ENCODE data around the gene ANKRD17.

ANKRD17 gene

GRCh38 chr4:73053076-73053475, 205.5 kb downstream of the ANKRD17 start:
- no peaks in the 10 kb centered on the region for H3K9me3 Mint-ChIP-seq
- H3K4me1 Mint-ChIP-seq (ENCODE audit: low read depth) = peaks cover 19% of the 10 kb centered on the region
- no peak overlapping the region for H3K4me3 Mint-ChIP-seq
- no peak overlapping the region for H3K27ac Mint-ChIP-seq
- H3K27me3 Mint-ChIP-seq = no peaks in the 10 kb centered on the region
- peaks cover 36% of the 10 kb centered on the region for H3K36me3 Mint-ChIP-seq (ENCODE audit: low read depth)

- Mint-ChIP-seq H3K9me3 (no peaks in the 10 kb centered on the region), H3K4me3 (no peak overlapping the region), H3K36me3 (ENCODE audit: low read depth) (peaks cover 31% of the 10 kb centered on the region), H3K4me1 (ENCODE audit: low read depth) (peaks cover 17% of the 10 kb centered on the region), H3K27ac (no peak overlapping the region), H3K27me3 (no peaks in the 10 kb centered on the region)
These were observed 207.0 kb downstream of the ANKRD17 start for GRCh38 chr4:73051625-73052024.

GRCh38 chr4:73045879-73046278, 212.7 kb downstream of the ANKRD17 start:
- Mint-ChIP-seq H3K27me3 (no peaks in the 10 kb centered on the region), H3K36me3 (ENCODE audit: low read depth) (peaks cover 4% of the 10 kb centered on the region), H3K9me3 (no peaks in the 10 kb centered on the region)

GRCh38 chr4:73037057-73037456, 221.5 kb downstream of the ANKRD17 start:
- Mint-ChIP-seq H3K27me3 (peaks cover 7% of the 10 kb centered on the region), H3K27ac (peak overlapping the region; percentile 86), H3K4me1 (ENCODE audit: low read depth) (peaks cover 30% of the 10 kb centered on the region)

More at GRCh38 chr4:73045879-73046278, 212.7 kb downstream of the ANKRD17 start:
- H3K4me1 Mint-ChIP-seq (ENCODE audit: low read depth) = no peaks in the 10 kb centered on the region
- no peak overlapping the region for H3K27ac Mint-ChIP-seq
- no peak overlapping the region for H3K4me3 Mint-ChIP-seq

GRCh38 chr4:73036123-73036522, 222.5 kb downstream of the ANKRD17 start:
- Mint-ChIP-seq H3K9me3 (peaks cover 12% of the 10 kb centered on the region), H3K27ac (peak overlapping the region; percentile 86), H3K36me3 (ENCODE audit: low read depth) (peaks cover 9% of the 10 kb centered on the region), H3K4me1 (ENCODE audit: low read depth) (peaks cover 30% of the 10 kb centered on the region), H3K27me3 (peaks cover 7% of the 10 kb centered on the region), H3K4me3 (peak overlapping the region; percentile 33)

More at GRCh38 chr4:73037057-73037456, 221.5 kb downstream of the ANKRD17 start:
- peaks cover 12% of the 10 kb centered on the region for H3K9me3 Mint-ChIP-seq
- H3K36me3 Mint-ChIP-seq (ENCODE audit: low read depth) = peaks cover 9% of the 10 kb centered on the region
- peak overlapping the region; percentile 11 for H3K4me3 Mint-ChIP-seq

- peaks cover 12% of the 10 kb centered on the region for H3K9me3 Mint-ChIP-seq
- peaks cover 9% of the 10 kb centered on the region for H3K36me3 Mint-ChIP-seq (ENCODE audit: low read depth)
- no peak overlapping the region for H3K4me3 Mint-ChIP-seq
- peaks cover 30% of the 10 kb centered on the region for H3K4me1 Mint-ChIP-seq (ENCODE audit: low read depth)
- peaks cover 7% of the 10 kb centered on the region for H3K27me3 Mint-ChIP-seq
- peak overlapping the region; percentile 5 for H3K27ac Mint-ChIP-seq
These were observed 223.7 kb downstream of the ANKRD17 start for GRCh38 chr4:73034896-73035295.

GRCh38 chr4:73028621-73029020, 230.0 kb downstream of the ANKRD17 start:
- Mint-ChIP-seq H3K27me3 (peaks cover 4% of the 10 kb centered on the region), H3K9me3 (no peaks in the 10 kb centered on the region), H3K36me3 (ENCODE audit: low read depth) (no peaks in the 10 kb centered on the region), H3K27ac (no peak overlapping the region), H3K4me1 (ENCODE audit: low read depth) (peaks cover 4% of the 10 kb centered on the region), H3K4me3 (no peak overlapping the region)
